GM18498 (cell line): ENCODE measurements around the gene SLC12A7.
"Not testable (repeated sequence)": the region's sequence is repeated elsewhere in the genome, so short reads cannot be mapped to it uniquely, and the experiment has no call there.

Source experiments
- ATAC-seq: cut with Tn5 transposase; IDR thresholded peaks from one replicate; pipeline ENCODE4 v1.9.1; 2021; ENCODE audit warnings: mild to moderate bottlenecking, moderate library complexity; ENCODE audit not compliant: unreplicated experiment

The SLC12A7 gene

DNA sequence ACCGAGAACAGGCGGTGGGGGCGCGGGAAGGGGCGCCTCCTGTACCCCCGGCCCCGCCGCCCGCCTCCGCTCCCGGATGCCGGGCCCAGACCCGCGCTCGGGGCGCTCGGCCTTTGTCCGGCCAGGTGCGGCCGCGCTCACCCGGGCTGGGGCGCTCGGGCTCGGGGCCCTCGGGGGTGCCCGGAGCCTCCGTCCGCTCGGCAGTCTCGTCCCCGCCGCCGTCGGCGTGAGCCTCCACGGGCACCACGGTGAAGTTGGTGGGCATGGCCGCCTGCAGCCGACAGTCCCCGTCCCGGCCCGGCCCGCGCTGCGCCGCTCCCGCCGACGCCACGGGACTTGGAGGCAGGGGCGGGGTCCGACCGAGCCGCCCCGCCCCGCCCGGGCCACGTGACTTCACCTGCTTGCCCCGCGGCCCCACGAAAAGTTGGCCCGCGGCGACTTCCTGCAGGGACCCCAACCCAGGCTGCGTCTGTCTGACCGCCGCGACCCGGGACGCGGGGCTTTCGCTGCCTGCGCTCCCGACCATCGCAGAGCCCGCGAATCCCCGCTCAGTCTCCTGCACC, at the start of gene SLC12A7:
SLC12A7 (minus strand) TSS at position 337 of the 563 bp plus-strand sequence; CDS start at position 265, 72 bp downstream.
- peak; percentile 79 for ATAC-seq

DNA sequence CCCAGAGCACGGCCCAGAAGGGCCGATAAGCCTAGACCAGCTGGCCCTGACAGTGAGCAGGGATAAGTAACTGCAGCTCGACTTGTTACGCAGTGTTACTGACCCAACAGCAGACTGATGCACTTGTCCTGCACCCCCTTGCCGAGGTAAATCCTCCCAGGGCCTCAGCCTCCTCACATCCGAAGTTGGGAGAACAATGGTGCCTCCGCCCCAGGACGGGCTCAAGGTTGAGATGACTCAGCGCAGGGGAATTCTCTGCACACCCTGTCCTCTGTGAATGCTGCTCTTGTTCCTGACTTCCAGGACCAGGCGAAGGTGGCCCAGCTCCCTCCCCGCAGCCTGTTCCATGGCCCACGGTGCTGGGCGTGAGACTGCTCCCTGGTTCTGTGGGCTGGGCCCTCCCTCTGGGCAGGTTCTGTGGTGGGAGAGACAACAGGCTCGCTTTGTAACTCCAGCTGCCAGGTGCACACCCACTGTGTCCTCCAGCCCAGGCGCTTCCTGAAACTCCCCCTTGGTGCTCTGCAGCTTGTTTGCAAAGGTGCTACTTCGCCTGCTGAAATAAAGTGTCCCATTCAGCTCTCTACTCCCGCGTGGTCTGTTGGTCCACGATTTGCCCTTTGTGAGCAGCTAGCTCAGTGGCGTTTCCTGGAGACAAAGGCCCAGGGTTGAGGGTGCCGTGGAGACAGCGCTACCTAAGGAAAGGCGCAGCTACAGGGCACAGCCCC, 49.4 kb upstream of the SLC12A7 start:
- no peak for ATAC-seq

DNA sequence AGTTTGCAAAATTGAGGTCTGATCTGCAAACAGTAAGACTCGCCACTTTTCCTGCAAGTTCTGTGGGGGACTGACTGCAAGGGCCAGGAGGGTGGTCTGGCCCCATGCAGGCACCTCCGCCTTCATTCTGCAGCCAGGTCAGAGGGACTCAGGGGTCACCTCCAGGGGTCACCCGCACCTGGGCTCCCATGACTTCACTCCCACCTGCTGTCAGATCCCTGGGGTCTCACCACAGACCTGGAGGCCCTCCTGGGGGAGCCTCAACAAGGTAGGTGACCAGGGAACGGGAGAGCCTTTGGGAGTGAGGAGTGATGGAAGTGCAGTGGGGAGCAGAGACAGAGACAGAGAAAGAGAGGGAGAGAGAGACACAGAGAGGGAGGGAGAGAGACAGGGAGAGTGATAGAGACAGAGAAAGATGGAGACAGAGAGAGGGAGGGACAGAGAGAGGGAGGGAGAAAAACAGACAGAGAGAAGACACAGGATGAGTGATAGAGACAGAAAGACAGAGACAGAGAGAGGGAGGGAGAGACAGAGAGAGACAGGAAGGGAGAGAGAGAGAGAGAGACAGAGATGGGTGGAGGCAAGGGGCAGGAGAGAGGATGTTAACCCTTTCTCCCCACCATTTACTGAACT, 48.0 kb upstream of the SLC12A7 start:
- ATAC-seq, result no peak

DNA sequence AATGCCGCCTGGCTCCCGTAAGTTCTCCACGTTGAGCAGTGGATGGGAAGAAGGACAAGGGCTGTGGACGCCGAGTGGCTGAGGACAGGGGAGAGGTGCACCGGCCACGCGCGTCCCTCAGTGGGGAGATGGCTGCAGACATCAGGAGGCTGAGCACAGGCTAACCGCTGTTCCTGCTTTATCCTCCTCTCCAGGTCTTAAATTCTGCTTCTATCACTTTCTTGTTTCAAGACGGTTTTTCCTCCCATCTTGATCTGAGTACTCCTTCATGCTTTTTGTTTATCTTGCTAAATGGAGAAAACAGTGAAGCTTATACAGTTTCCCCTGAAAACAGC, 47.4 kb upstream of the SLC12A7 start:
- ATAC-seq, result no peak

DNA sequence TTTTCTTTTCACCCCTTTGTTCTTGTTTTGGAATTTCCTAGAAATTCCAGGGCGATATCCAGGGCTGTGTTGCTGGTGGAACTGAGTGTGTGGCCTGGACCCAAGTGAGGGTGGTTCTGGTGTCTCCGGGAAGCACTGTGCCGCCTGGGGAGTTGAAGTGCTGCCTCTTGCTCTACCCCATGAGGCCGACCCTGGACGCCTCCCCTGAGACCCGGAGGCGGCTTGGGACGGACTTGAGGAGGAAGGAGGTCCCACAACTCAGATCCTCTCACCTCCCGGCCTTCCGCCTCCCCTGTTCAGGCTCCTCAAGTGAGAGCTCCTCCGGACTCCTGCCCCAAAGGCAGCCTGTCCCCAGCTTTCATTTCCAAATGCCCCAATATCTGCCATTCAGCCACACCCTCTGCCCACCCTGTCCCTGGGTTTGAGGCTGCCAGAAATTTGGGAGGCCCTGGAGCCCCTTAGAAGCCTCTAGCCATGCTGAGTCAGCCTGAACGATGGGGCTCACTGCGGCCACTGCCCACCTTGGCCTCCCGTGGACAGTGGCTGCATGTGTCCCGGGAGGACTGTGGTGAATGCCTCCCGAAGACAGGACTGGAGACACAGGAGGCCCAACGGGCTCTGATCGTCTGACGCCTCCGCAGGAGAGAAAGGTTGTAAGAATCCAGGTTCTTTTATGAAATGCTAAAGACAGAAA, 46.9 kb upstream of the SLC12A7 start:
- ATAC-seq, result no peak

DNA sequence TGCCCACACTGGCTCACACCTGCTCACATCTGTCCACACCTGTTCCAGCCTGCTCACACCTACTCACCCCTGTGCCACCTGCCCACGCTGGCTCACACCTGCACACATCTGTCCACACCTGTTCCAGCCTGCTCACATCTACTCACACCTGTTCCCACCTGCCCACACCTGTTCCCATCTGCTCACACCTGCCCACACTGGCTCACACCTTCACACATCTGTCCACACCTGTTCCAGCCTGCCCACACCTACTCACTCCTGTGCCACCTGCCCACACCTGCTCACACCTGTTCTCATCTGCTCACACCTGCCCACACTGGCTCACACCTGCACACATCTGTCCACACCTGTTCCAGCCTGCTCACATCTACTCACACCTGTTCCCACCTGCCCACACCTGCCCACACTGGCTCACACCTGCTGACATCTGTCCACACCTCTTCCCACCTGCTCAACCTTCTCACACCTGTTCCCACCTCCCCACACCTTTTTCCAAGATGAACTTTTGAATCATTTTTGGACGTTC, 45.7 kb upstream of the SLC12A7 start:
- not testable (repeated sequence) for ATAC-seq

DNA sequence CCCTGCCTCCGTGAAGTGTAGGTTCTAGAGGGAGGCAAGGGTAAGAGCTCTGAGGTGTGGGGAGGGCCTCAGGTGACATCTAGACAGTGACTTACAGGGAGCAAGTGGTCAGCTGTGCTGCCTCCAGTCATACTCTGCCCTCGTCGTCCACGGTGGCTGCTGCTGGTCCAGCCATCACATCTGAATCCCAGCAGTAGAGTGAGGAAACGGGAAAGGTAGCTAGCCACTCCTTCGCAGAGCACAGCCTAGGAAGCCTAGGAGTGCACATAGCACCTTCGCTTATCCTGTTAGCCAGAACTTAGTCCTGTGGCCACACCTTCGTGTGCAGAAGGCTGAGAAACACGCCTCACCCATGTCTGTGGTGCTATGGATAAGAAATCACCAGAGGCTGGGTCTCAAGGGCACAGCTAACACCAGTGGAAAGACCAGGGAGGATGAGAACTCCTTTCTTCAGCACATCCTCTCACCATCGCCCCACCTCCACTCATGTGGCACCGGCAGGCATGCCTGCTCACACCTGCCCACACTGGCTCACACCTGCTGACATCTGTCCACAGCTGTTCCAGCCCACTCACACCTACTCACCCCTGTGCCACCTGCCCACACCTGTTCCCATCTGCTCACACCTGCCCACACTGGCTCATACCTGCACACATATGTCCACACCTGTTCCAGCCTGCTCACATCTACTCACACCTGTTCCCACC, 45.0 kb upstream of the SLC12A7 start:
- ATAC-seq, result no peak

DNA sequence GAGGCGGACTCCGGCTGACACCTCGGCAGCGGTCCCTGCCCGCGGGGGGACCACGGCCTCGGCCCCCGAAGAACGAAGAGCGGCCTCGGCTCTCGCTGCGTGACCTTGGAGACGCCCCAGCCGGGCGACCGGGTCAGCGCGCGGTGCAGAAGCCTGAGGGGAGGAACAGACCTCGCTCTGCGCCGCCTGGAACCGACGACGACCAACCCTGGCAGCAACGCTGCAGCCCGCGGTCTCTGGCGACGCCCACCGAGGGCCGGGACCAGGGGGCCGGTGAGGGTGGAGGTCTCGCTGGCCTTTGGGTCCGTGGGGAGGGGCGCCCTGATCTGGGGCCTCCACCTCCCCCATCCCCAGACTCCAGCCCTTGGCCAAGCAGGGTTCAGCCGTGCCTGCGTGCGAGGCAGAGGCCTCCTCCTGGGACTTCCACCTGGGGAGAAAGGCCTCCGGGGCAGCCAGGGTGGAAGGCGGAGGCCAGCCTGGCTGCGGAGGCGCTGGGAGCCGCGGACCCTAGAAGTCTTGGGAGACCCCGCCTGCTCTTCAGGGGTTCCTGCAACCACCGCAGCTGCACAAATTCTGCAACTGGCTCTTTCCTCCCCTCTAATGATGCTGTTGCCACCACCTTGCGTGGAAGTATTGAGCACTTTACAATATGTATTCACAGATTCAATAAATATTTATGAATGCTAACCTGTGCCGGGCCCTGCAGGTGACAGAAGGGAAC, 44.3 kb upstream of the SLC12A7 start:
- no peak for ATAC-seq

DNA sequence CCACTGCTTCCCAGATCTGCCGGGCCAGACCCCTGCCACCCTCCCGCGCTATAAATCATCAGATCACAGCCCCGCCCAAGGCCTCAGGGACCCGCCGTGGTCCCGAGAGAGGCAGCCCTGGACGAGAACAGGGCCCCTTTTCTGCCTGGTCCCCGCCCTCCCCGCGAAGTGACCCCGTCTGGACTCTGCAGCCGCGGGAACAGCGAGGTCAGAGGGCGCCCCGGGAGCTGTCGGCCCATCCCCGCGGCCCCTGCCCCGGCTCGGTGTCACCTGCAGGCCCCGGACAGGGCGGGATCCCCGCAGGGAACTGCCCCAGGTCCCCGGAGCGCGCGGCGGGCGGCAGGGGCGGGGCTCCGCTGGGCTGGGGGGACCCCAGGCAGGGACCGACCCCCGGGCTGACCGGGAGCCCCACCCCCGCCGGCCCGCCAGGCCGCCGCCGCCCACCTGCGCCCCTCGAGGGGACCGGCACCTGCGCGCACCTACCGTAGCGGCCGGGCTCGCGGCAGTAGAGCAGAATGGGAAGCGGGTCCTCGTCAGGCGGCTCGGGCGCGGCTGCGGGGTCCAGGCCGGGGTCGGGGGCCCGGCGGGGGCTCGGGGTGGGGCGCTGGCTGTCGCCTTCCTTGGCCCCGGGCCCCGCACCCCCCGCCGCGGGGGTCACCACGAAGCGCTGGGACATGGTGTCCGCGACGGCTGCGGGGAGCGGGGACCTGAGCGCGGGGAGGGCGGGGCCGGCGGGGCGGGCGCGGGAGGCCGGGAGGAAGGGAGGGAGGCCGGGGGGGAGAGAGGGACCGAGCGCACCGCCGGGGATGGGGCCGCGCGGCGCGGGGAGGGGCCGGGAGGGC, 43.5 kb upstream of the SLC12A7 start:
- no peak for ATAC-seq

DNA sequence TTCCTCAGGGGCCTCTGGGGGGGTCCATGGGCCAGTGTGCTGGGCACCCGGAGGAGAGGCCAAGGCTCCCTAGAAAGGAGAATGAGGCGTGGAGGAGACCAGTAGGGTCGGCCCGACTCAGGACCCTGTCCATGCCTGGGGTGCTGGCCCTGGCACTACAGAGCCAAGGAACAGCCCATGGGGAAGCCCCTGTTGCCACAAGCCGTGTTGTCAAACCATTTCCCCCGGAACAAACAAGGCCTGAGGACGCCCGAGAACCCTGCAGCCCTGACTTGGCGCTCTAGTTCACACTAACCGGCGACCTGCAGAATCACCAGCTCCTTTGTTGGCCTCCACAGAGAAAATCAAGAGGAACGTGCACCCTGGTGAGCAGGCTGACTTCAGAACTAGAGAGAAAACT, 41.6 kb upstream of the SLC12A7 start:
- ATAC-seq, result no peak

DNA sequence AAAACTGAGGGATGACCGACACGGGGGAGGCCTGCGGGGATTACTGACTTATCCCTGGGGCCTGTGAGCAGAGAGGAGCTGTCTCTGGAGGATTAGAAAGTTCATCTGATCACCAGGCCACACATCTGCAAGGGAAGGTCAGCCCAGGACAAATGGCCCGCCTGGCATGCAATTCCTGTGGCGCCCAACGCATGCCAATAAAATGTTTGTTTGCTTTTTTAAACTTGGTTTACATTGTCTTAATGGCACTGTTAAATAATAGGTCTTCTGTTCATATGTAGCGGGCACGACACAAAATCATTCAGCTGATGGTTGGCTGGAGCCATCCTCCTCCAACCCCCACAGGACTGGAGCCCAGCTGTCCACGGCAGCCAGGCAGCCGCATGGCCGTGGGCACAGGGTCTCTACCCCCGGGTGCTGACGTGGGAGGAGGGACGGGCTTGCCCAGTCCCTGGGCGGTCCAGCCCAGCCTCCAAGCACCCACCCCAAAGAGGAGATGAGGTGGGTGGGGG, 41.0 kb upstream of the SLC12A7 start:
- ATAC-seq, result no peak

DNA sequence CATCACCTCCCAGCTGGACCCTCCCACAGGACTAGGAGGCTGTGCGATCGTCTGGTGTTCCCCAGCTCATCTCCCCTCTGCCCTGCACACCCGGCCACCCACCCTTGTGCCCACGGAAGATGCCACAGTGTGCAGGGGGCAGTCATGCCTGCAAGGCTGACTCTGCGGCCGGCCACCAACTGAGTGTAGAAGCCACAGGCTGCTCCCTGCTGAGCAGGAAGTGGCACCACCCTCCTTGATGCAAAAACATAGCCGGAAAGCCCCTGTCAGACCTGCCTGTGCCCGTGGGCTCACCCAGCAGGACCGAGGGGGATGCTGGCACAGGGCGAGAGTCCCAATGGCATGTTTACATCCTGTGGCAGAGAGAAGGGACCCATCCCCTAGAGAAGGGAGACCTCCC, 40.3 kb upstream of the SLC12A7 start:
- no peak for ATAC-seq

DNA sequence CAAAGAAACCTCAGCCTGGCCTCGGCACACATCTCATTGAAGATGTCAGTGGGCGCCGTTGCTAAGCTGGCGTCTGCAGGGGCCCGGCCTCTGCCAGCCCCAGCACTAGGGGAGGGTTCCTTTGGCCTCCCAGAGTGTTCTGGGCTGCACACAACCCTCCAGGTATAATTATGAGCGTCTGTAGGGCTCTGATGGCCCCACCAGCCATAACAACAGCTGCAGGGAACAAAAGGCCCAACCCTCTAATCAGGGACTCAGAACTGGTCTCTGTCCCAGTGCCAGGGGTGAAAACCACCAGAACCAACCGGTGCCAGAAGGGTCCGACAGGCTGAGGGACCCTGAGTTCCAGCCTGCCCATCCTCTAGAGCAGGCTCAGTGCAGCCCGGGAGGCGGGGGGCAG, 39.5 kb upstream of the SLC12A7 start:
- no peak for ATAC-seq

DNA sequence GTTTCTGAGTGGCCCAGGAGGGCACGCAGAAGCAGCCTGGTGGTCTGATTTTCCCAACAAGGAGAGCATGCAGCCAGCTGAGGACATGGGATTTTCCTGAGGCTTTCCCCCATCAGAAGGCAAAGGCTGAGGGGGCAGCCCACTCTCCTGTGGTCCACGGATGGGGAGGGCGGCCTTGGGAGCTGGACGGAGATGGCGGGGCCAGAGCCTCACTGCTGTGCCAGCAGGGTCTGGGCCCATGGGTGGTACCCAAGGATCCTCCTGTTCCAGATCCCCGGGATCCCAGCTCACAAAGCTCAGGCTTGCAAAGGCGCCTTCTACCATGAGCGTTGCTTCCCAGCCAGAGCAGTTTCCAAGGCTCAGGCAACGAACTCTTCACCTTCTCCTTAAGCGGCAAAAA, 39.0 kb upstream of the SLC12A7 start:
- ATAC-seq, result no peak

DNA sequence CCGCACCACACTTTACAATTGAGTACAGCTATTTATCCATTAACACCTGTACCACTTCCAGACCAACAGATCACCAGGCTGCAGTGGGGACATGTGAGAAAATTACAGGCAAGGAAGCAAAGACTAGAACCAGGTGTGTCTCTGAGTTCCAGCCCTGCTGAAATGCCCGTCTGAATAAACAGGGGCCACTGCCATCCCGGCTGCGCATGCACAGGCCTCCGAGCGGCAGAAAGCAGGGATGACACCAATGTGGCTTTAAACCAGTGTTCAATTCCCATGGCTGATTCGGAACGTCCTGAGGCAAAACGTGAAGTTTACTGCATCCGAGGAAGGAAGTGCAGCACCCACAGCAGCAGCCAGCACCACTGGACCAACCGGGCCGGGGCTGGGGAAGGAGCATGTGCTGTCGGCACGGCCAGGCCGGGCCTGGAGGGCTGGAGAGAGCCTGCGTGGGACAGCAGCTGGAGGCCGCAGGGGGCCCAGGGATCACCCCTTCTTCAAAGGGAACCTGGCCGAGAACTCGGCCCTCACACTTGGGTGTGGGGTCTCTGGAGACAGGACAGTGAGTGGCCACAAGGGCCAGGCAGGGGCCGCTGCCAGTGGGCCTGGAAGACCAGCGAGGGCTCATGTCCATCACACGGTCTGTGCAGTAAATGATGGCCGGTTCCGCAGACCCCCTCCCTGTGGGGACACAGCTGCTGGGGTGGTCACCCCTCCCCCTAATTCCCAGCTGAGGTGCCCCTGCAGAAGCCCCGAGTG, 33.0 kb upstream of the SLC12A7 start:
- no peak for ATAC-seq

DNA sequence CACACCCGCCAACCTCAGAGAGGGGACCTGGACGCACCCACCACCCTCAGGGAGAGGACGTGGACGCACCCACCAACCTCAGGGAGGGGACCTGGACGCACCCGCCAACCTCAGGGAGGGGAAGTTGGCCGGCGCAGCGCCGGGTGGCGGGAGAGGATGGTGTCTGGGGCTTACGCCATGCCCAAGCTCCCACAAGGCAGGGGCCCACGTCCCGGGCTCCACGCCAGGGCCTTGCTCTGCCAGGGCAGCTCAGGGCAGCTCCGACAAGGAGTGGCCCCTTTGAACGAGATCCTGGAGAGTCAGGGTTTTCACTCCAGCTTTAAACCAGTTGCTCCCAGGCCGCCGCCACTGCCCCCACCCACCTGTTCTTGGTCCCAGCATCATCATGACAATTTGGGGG, 32.2 kb upstream of the SLC12A7 start:
- no peak for ATAC-seq

DNA sequence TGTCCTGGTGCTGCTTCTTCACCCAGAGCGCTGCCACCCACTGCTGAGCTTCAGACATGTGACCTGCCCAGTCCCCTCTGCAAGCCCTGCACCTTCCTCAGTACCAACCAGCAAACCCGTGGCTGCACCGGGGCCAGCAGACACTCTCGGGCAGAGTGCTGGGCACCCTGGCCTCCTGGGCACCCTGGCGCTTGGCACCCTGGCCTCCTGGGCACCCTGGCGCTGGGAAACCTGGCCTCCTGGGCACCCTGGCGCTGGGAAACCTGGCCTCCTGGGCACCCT, 31.7 kb upstream of the SLC12A7 start:
- no peak for ATAC-seq

DNA sequence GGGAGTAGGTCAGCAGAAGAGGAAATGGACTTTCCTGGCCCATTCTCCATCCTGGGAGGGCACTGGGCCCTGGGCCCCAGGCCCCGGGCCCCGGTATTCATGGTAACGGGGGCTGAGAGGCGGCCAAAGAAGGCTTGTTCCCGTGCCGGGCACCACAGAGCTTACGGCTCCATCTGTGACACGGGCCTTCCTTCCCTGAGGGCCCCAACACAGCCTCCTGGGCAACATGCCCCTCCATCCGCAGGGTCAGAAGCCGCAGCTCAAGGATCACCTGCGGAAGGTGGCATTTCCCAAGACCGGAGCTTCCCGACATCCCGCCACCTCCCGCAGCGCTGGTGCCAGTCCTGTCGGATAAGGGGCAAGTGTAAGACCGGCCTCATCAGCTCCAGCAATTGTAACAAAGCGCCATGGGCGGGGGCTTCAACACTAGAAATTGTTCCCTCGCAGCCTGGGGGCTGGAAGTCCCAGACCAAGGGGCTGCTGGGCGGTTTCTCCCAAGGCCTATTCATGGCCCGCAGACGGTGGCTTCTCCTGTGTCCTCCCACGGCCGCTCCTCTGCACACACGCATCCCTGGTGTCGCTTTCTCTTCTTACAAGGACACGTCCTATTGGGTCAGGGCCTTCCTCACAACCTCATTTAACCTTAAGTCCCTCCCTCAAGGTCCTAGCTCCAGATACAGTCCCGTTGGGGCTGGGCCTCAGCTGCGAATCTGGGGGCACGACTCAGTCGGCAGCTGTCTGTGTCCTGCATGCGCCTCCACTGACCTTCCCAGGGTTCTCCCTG, 31.2 kb upstream of the SLC12A7 start:
- ATAC-seq, result no peak
